Karpas-422 (cell line): Measurements from ENCODE around the gene ACTR1A. TPM values are rescaled to one million over a fixed set of nuclear protein-coding genes. Genes with fewer than 3 reads are reported as not detected.
"Not testable (repeated sequence)": the region's sequence is repeated elsewhere in the genome, so short reads cannot be mapped to it uniquely, and the experiment has no call there.

Experiments used
- DNase-seq: peaks from one replicate; pipeline ENCODE4 v3.0.0-alpha.2; 2015
- H2AFZ ChIP-seq: fragments of 200-600 bp; sonication (generic); 2 replicates; pipeline ENCODE4 v1.6.1; 2014; ENCODE audit warnings: antibody characterized with exemption, low read length, mixed read lengths
- H3K27ac ChIP-seq: fragments of 200-600 bp; sonication (generic); 2 replicates; pipeline ENCODE4 v1.5.1; 2014; ENCODE audit warnings: mild to moderate bottlenecking, low read length, moderate library complexity
- H3K27me3 ChIP-seq: fragments of 200-600 bp; sonication (generic); 2 replicates; pipeline ENCODE4 v1.6.1; 2014; ENCODE audit warnings: low read length, mixed read lengths
- H3K36me3 ChIP-seq: fragments of 200-600 bp; sonication (generic); 2 replicates; pipeline ENCODE4 v1.6.1; 2014; ENCODE audit warnings: low read length, mixed read lengths; ENCODE audit not compliant: insufficient read depth
- H3K4me1 ChIP-seq: fragments of 200-600 bp; sonication (generic); 2 replicates; pipeline ENCODE4 v1.6.1; 2014; ENCODE audit warnings: mild to moderate bottlenecking, low read length, mixed read lengths
- H3K4me2 ChIP-seq: fragments of 200-600 bp; sonication (generic); 2 replicates; pipeline ENCODE4 v1.6.1; 2014; ENCODE audit warnings: low read length, low read depth, mild to moderate bottlenecking; ENCODE audit not compliant: poor library complexity, severe bottlenecking
- H3K4me3 ChIP-seq: fragments of 200-600 bp; sonication (generic); 2 replicates; pipeline ENCODE4 v1.5.1; 2014; ENCODE audit warnings: mild to moderate bottlenecking, antibody characterized with exemption, low read length, mixed read lengths
- H3K79me2 ChIP-seq: fragments of 200-600 bp; sonication (generic); 2 replicates; pipeline ENCODE4 v1.6.1; 2014; ENCODE audit warnings: mild to moderate bottlenecking, low read length, mixed read lengths
- H3K9ac ChIP-seq: fragments of 200-600 bp; sonication (generic); 2 replicates; pipeline ENCODE4 v1.6.0; 2014; ENCODE audit warnings: low read length
- H3K9me2 ChIP-seq: fragments of 200-600 bp; sonication (generic), shearing (Covaris generic); replicated peaks from 2 replicates; pipeline ENCODE4 v1.6.0; 2014; ENCODE audit warnings: mild to moderate bottlenecking, low read length, moderate library complexity; ENCODE audit not compliant: insufficient read depth
- H3K9me3 ChIP-seq: fragments of 300-700, 200-600 bp; sonication (generic); 2 replicates; pipeline ENCODE4 v1.6.1; 2014; ENCODE audit warnings: low read length, mixed read lengths
- H4K20me1 ChIP-seq: fragments of 200-600 bp; sonication (generic); 2 replicates; pipeline ENCODE4 v1.6.1; 2014; ENCODE audit warnings: mild to moderate bottlenecking, antibody characterized with exemption, low read length, low read depth; ENCODE audit not compliant: insufficient read depth
- total RNA-seq: library from RNA; depleted of rRNA; stranded (reverse); fragments of >200 nt; shearing (Covaris generic); gene quantifications from 2 replicates; pipeline ENCODE4 v1.2.3, GENCODE V29; 2014; ENCODE audit warnings: low replicate concordance

ACTR1A gene
- total RNA-seq, 1 experiment from 2014 or later: 83.7 TPM

GRCh38 chr10:102540023-102540422 lies 37.5 kb upstream of the ACTR1A start:
- Histone ChIP-seq H2AFZ (no peak overlapping the region), H3K79me2 (no peaks in the 10 kb centered on the region; the same call in 1 of the 2 replicates), H3K4me2 (no peak overlapping the region), H3K27ac (no peak overlapping the region), H3K4me1 (peaks cover 3% of the 10 kb centered on the region; the same call in 1 of the 2 replicates), H3K27me3 (no peaks in the 10 kb centered on the region), H4K20me1 (no peaks in the 10 kb centered on the region), H3K4me3 (no peak overlapping the region), H3K9ac (no peak overlapping the region), H3K9me2 (no peaks in the 10 kb centered on the region), H3K36me3 (no peaks in the 10 kb centered on the region), H3K9me3 (no peaks in the 10 kb centered on the region)
- DNase-seq: peak; percentile 53

- H3K4me3 ChIP-seq: no peak overlapping the region
- H3K9me2 ChIP-seq: no peaks in the 10 kb centered on the region
- H3K4me2 ChIP-seq: no peak overlapping the region
- no peak overlapping the region for H3K9ac ChIP-seq
- H3K4me1 ChIP-seq: peaks cover 3% of the 10 kb centered on the region; the same call in 1 of the 2 replicates
- no peaks in the 10 kb centered on the region for H3K9me3 ChIP-seq
- H3K27ac ChIP-seq: no peak overlapping the region
- no peaks in the 10 kb centered on the region for H4K20me1 ChIP-seq
- H2AFZ ChIP-seq: no peak overlapping the region
- H3K79me2 ChIP-seq: no peaks in the 10 kb centered on the region; the same call in 1 of the 2 replicates
- no peaks in the 10 kb centered on the region for H3K36me3 ChIP-seq
- no peaks in the 10 kb centered on the region for H3K27me3 ChIP-seq
- DNase-seq: no peak
Measured at GRCh38 chr10:102538811-102539210, 36.3 kb upstream of the ACTR1A start.

GRCh38 chr10:102537948-102538347 lies 35.4 kb upstream of the ACTR1A start:
- H3K27me3 ChIP-seq: no peaks in the 10 kb centered on the region
- H4K20me1 ChIP-seq: no peaks in the 10 kb centered on the region
- no peaks in the 10 kb centered on the region for H3K9me3 ChIP-seq
- no peak overlapping the region for H3K4me2 ChIP-seq
- no peaks in the 10 kb centered on the region for H3K9me2 ChIP-seq
- no peak overlapping the region for H2AFZ ChIP-seq
- H3K36me3 ChIP-seq: no peaks in the 10 kb centered on the region
- no peak overlapping the region for H3K27ac ChIP-seq
- H3K4me1 ChIP-seq: peaks cover 3% of the 10 kb centered on the region; the same call in 1 of the 2 replicates
- H3K4me3 ChIP-seq: no peak overlapping the region
- no peaks in the 10 kb centered on the region; the same call in 1 of the 2 replicates for H3K79me2 ChIP-seq
- DNase-seq: no peak
- H3K9ac ChIP-seq: no peak overlapping the region

- Histone ChIP-seq H4K20me1 (no peaks in the 10 kb centered on the region), H3K9me2 (no peaks in the 10 kb centered on the region), H3K27me3 (no peaks in the 10 kb centered on the region), H3K4me1 (peaks cover 3% of the 10 kb centered on the region; the same call in 1 of the 2 replicates), H3K79me2 (no peaks in the 10 kb centered on the region), H2AFZ (no peak overlapping the region), H3K4me3 (no peak overlapping the region), H3K36me3 (no peaks in the 10 kb centered on the region), H3K9ac (no peak overlapping the region), H3K27ac (no peak overlapping the region), H3K4me2 (no peak overlapping the region), H3K9me3 (no peaks in the 10 kb centered on the region)
- no peak for DNase-seq
Measured at GRCh38 chr10:102537367-102537766, 34.9 kb upstream of the ACTR1A start.

- no peak overlapping the region for H3K4me2 ChIP-seq
- no peak overlapping the region for H3K9ac ChIP-seq
- no peaks in the 10 kb centered on the region for H3K36me3 ChIP-seq
- 0 out of 2 replicates have a peak, but pooled peaks cover 2% of the 10 kb centered on the region for H3K79me2 ChIP-seq
- H2AFZ ChIP-seq: no peak overlapping the region
- H3K4me1 ChIP-seq: peaks cover 3% of the 10 kb centered on the region; the same call in 1 of the 2 replicates
- no peaks in the 10 kb centered on the region for H4K20me1 ChIP-seq
- no peak overlapping the region for H3K27ac ChIP-seq
- no peaks in the 10 kb centered on the region for H3K9me2 ChIP-seq
- no peak overlapping the region for H3K4me3 ChIP-seq
- H3K27me3 ChIP-seq: no peaks in the 10 kb centered on the region
- DNase-seq: no peak
- H3K9me3 ChIP-seq: no peaks in the 10 kb centered on the region
Measured at GRCh38 chr10:102535481-102536147, 33.1 kb upstream of the ACTR1A start.

GRCh38 chr10:102534966-102535365 lies 32.5 kb upstream of the ACTR1A start:
- H3K4me1 ChIP-seq, H4K20me1 ChIP-seq, H3K4me3 ChIP-seq, H3K9ac ChIP-seq, DNase-seq, H3K79me2 ChIP-seq, H3K4me2 ChIP-seq, H3K9me3 ChIP-seq, H3K27ac ChIP-seq, H3K36me3 ChIP-seq, H3K27me3 ChIP-seq, H2AFZ ChIP-seq, H3K9me2 ChIP-seq: not testable (repeated sequence)

GRCh38 chr10:102534333-102534732 lies 31.8 kb upstream of the ACTR1A start:
- H3K4me1 ChIP-seq: peaks cover 3% of the 10 kb centered on the region; the same call in 1 of the 2 replicates
- H3K27ac ChIP-seq: no peak overlapping the region
- DNase-seq: no peak
- no peak overlapping the region for H2AFZ ChIP-seq
- H3K4me3 ChIP-seq: no peak overlapping the region
- no peaks in the 10 kb centered on the region for H3K27me3 ChIP-seq
- no peaks in the 10 kb centered on the region for H3K36me3 ChIP-seq
- H4K20me1 ChIP-seq: no peaks in the 10 kb centered on the region
- H3K9ac ChIP-seq: no peak overlapping the region
- no peaks in the 10 kb centered on the region for H3K9me2 ChIP-seq
- no peaks in the 10 kb centered on the region for H3K9me3 ChIP-seq
- no peak overlapping the region for H3K4me2 ChIP-seq
- H3K79me2 ChIP-seq: 0 out of 2 replicates have a peak, but pooled peaks cover 2% of the 10 kb centered on the region

- H2AFZ ChIP-seq: no peak overlapping the region
- no peak overlapping the region for H3K4me2 ChIP-seq
- H3K36me3 ChIP-seq: no peaks in the 10 kb centered on the region
- H3K27ac ChIP-seq: no peak overlapping the region
- H3K4me1 ChIP-seq: peaks cover 2% of the 10 kb centered on the region; the same call in 1 of the 2 replicates
- no peaks in the 10 kb centered on the region for H3K9me2 ChIP-seq
- H3K4me3 ChIP-seq: no peak overlapping the region
- no peaks in the 10 kb centered on the region for H3K9me3 ChIP-seq
- no peak overlapping the region for H3K9ac ChIP-seq
- no peak for DNase-seq
- H3K79me2 ChIP-seq: peaks cover 5% of the 10 kb centered on the region; the same call in 1 of the 2 replicates
- no peaks in the 10 kb centered on the region for H4K20me1 ChIP-seq
- no peaks in the 10 kb centered on the region for H3K27me3 ChIP-seq
Measured at GRCh38 chr10:102527546-102527945, 25.0 kb upstream of the ACTR1A start.
